Natural killer cell (primary cell): ENCODE results near the gene ABCA4. TPM values are rescaled to one million over a fixed set of nuclear protein-coding genes. Genes with fewer than 3 reads are reported as not detected.

Experiments used
- ATAC-seq, 3 donors: fragments of 150-1000 bp in 2 of 3; fragments of 200-7000 bp in 1 of 3; cut with Tn5 transposase; 1 replicate in 1 of 3; 2 replicates in 2 of 3; pipeline ENCODE4 v1.10.0; 2021; ENCODE audit warnings: mild to moderate bottlenecking in 2 of 3, moderate library complexity in 2 of 3
- DNase-seq, 2 donors: peaks; one replicate each; pipeline versions ENCODE4 v3.0.0 to v3.0.0-alpha.2; 2013 to 2021; ENCODE audit warnings: mixed read lengths in 1 of 2
- H3K27ac ChIP-seq: one replicate; pipeline ENCODE4 v1.5.1; 2013; ENCODE audit warnings: mild to moderate bottlenecking, low read length
- H3K27me3 ChIP-seq: one replicate; pipeline ENCODE4 v1.6.1; 2013; ENCODE audit warnings: low read length; ENCODE audit not compliant: control insufficient read depth, insufficient read depth
- H3K36me3 ChIP-seq: one replicate; pipeline ENCODE4 v1.6.1; 2013; ENCODE audit warnings: low read length; ENCODE audit not compliant: control insufficient read depth, insufficient read depth
- H3K4me1 ChIP-seq: one replicate; pipeline ENCODE4 v1.6.1; 2013; ENCODE audit warnings: low read length; ENCODE audit not compliant: control insufficient read depth, insufficient read depth
- H3K4me3 ChIP-seq: one replicate; pipeline ENCODE4 v1.5.1; 2013; ENCODE audit warnings: low read length
- H3K9me3 ChIP-seq: one replicate; pipeline ENCODE4 v1.6.1; 2013; ENCODE audit warnings: low read length; ENCODE audit not compliant: control insufficient read depth, insufficient read depth
- H3K27ac Mint-ChIP-seq, 2 donors: one replicate each; pipeline ENCODE4 v1.8.0; 2022; ENCODE audit warnings: mild to moderate bottlenecking in 2 of 2, mixed read lengths in 2 of 2, moderate library complexity in 1 of 2
- H3K27me3 Mint-ChIP-seq, 2 donors: one replicate each; pipeline ENCODE4 v1.8.0; 2022; ENCODE audit warnings: low read depth in 2 of 2, mixed read lengths in 2 of 2
- H3K36me3 Mint-ChIP-seq: one replicate; pipeline ENCODE4 v1.8.0; 2022; ENCODE audit warnings: mixed read lengths
- H3K4me1 Mint-ChIP-seq, 2 donors: one replicate each; pipeline ENCODE4 v1.8.0; 2022; ENCODE audit warnings: mixed read lengths in 2 of 2
- H3K4me3 Mint-ChIP-seq: one replicate; pipeline ENCODE4 v1.8.0; 2022; ENCODE audit warnings: mild to moderate bottlenecking, moderate library complexity, mixed read lengths
- H3K9me3 Mint-ChIP-seq, 2 donors: one replicate each; pipeline ENCODE4 v1.8.0; 2022; ENCODE audit warnings: mixed read lengths in 2 of 2
- WGBS: methylation state at CpG from one replicate; pipeline ENCODE4 v1.1.7; 2013; ENCODE audit warnings: missing lambda C conversion rate; ENCODE audit not compliant: insufficient coverage; 5-methylcytosine and 5-hydroxymethylcytosine counted together
- intact Hi-C: fragments of 100-400 bp; cut with micrococcal nuclease; formaldehyde crosslinking; loops from one replicate; pipeline ENCODE4 v1.14.2; 2022
- total RNA-seq, 4 donors: library from RNA; stranded (reverse); fragments of 120-200 nt in 1 of 4; gene quantifications; one replicate each; pipeline versions ENCODE4 v1.2.3 to v1.2.4, GENCODE V29; 2013 to 2022
- TF ChIP-seq, protein P1 (sequence below): fragments of 200-600 bp; IDR thresholded peaks from one replicate; pipeline ENCODE4 v1.8.0; 2022; ENCODE audit warnings: antibody characterized with exemption

ABCA4 gene
- total RNA-seq, 3 donors from 2014 or later (not counting 1 experiment from before 2014, with no cell fraction given) = 0.48 TPM; not detected in 2

DNA sequence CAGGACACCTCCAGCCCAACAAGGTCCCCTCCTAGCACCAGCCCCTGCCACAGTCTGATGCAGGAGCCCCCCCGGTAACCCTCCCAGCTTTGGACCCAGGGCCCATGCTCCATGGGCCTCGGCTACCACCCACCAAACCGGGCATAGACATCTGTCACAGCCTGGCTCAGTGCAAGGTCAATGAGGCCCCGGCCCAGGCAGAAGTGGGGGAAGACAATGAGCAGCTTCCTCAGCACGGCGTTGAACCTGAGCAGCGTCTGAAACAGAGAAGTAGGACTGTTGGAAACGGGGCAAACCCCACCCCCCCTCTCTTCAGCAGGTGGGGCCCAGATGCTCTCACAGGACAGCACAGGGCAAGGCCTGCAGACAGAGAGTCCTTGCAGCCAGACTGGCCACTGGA lies 109.8 kb downstream of the ABCA4 start:
- Histone ChIP-seq H3K27me3 (no peaks in the 10 kb centered on the region), H3K9me3 (no peaks in the 10 kb centered on the region), H3K4me1 (peaks cover 21% of the 10 kb centered on the region), H3K27ac (no peak overlapping the region), H3K4me3 (no peak overlapping the region), H3K36me3 (no peaks in the 10 kb centered on the region)
- 86% methylated on average over 8 of the region's 8 CpGs for WGBS
- Mint-ChIP-seq H3K36me3 (no peaks in the 10 kb centered on the region), H3K9me3 (no peaks in the 10 kb centered on the region), H3K27ac (no peak overlapping the region), H3K4me1 (peaks cover 43 to 44% of the 10 kb centered on the region in 2 donors), H3K4me3 (no peak overlapping the region), H3K27me3 (no peaks in the 10 kb centered on the region)
- TF ChIP-seq, protein P1, sequence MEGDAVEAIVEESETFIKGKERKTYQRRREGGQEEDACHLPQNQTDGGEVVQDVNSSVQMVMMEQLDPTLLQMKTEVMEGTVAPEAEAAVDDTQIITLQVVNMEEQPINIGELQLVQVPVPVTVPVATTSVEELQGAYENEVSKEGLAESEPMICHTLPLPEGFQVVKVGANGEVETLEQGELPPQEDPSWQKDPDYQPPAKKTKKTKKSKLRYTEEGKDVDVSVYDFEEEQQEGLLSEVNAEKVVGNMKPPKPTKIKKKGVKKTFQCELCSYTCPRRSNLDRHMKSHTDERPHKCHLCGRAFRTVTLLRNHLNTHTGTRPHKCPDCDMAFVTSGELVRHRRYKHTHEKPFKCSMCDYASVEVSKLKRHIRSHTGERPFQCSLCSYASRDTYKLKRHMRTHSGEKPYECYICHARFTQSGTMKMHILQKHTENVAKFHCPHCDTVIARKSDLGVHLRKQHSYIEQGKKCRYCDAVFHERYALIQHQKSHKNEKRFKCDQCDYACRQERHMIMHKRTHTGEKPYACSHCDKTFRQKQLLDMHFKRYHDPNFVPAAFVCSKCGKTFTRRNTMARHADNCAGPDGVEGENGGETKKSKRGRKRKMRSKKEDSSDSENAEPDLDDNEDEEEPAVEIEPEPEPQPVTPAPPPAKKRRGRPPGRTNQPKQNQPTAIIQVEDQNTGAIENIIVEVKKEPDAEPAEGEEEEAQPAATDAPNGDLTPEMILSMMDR = no peak
- intact Hi-C loops = loop anchor here (10.0 kb wide), 1 partner anchor 166 kb away; no protein-coding TSS in a partner anchor
- ATAC-seq (no peak), DNase-seq (no peak)

DNA sequence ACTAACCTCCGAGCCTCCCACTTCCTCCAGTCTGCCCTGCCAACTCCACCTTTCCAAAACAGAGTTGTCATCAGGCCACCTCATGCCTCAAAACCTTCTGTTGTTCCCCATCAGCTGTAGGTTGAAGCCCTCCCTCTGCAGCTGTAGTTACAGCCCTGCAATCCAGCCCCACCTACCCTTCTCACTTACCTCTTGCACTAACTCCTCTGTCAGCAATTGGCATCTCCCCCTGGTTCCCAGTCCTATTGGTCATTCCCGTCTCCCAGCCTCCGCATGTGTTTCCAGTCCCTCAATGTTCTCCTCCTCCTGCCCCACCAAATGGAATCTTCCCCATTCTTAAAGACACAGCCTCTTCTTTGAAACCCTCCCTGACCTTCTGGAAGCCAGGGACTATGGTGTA lies 111.6 kb downstream of the ABCA4 start:
- Histone ChIP-seq H3K4me1 (peaks cover 2% of the 10 kb centered on the region), H3K4me3 (no peak overlapping the region), H3K36me3 (no peaks in the 10 kb centered on the region), H3K9me3 (no peaks in the 10 kb centered on the region), H3K27ac (no peak overlapping the region), H3K27me3 (no peaks in the 10 kb centered on the region)
- DNase-seq (no peak), ATAC-seq (no peak)
- Mint-ChIP-seq H3K4me1 (peaks cover 25 to 26% of the 10 kb centered on the region in 2 donors), H3K27me3 (peaks cover 4 to 10% of the 10 kb centered on the region in 2 donors), H3K27ac (peak overlapping the region in 1 of 2 donors; percentile 17), H3K4me3 (no peak overlapping the region), H3K9me3 (no peaks in the 10 kb centered on the region), H3K36me3 (no peaks in the 10 kb centered on the region)
- intact Hi-C loops = no loop called here
- 89% methylated on average over 3 of the region's 3 CpGs for WGBS
- TF ChIP-seq, protein P1 = no peak

DNA sequence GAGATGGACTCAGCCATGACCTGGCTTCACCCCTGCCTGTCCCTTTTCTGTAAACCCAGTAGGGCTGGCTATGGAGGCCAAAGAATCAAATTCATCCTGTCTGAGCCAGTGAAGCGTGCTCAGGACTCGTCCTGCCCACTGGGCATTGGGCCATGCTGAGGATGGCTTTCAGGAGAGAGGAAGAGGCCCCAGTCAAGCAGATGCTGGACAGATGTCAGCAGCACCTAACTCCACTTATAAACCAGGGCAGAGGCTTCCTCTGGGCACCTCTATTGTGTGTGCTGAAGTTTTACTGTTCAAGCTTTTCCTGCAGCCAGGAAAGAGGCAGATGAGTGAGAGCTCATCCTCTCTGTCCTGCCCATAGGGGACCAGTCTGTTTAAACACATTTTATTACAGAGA lies 114.3 kb downstream of the ABCA4 start:
- no peak overlapping the region for H3K4me3 Mint-ChIP-seq
- H3K9me3 Mint-ChIP-seq = no peaks in the 10 kb centered on the region
- Histone ChIP-seq H3K4me1 (no peaks in the 10 kb centered on the region), H3K9me3 (no peaks in the 10 kb centered on the region), H3K36me3 (no peaks in the 10 kb centered on the region), H3K4me3 (no peak overlapping the region), H3K27me3 (no peaks in the 10 kb centered on the region), H3K27ac (no peak overlapping the region)
- H3K27me3 Mint-ChIP-seq = peaks cover 4 to 10% of the 10 kb centered on the region in 2 donors
- H3K36me3 Mint-ChIP-seq = no peaks in the 10 kb centered on the region
- H3K4me1 Mint-ChIP-seq = peaks cover 5 to 11% of the 10 kb centered on the region in 2 donors
- TF ChIP-seq, protein P1 = no peak
- intact Hi-C loops = no loop called here
- 81% methylated on average over 2 of the region's 2 CpGs for WGBS
- no peak overlapping the region for H3K27ac Mint-ChIP-seq
- DNase-seq = no peak
- ATAC-seq = no peak

DNA sequence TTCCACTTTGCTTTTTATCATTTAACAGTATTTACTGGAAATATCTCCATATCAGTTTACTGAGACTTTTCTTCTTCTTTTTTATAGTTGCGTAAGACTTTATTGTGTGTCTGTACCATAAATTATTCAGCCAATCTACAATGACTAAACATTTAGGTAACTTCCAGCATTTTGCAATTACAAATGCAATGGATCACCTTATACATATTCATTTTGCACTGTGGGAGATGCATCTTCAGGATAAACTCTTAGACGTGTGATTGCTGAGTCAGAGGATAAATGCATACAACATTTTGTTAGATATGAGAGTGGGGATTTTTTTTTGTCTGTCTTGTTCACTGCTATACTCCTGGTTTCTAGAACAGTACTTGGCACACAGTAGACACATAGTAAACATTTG lies 116.0 kb downstream of the ABCA4 start:
- WGBS = 56% methylated on average over 2 of the region's 2 CpGs
- no peaks in the 10 kb centered on the region for H3K36me3 Mint-ChIP-seq
- TF ChIP-seq, protein P1 = no peak
- peaks cover 5 to 11% of the 10 kb centered on the region in 2 donors for H3K4me1 Mint-ChIP-seq
- Histone ChIP-seq H3K4me3 (no peak overlapping the region), H3K36me3 (no peaks in the 10 kb centered on the region), H3K27ac (no peak overlapping the region), H3K27me3 (no peaks in the 10 kb centered on the region), H3K4me1 (no peaks in the 10 kb centered on the region), H3K9me3 (no peaks in the 10 kb centered on the region)
- H3K27me3 Mint-ChIP-seq = peaks cover 4 to 10% of the 10 kb centered on the region in 2 donors
- no peak overlapping the region for H3K27ac Mint-ChIP-seq
- intact Hi-C loops = no loop called here
- H3K9me3 Mint-ChIP-seq = no peaks in the 10 kb centered on the region
- no peak overlapping the region for H3K4me3 Mint-ChIP-seq
- no peak for DNase-seq
- no peak for ATAC-seq
